ENCODE results near the gene SMU1.

Gene SMU1

DNA sequence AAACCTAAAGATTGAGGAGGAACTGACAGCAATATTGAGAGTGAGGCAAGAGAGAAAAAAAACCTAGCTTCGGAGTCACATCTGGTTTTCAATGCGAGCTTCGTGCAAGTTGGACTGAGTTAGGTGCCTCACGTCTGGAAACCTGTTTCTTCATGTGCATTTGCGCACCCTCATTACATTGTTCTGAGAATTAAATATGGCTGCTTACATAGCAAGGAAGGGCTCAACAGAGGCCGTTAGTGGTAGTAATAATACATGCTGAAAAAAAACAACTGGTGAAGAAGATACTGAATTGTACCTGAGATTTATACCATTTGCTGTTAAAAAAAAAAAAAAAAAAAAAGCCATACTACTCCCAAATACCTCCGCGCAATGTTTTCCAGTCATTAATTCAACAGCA is 32.8 kb downstream of the SMU1 start:
- DNase-seq = no peak

DNA sequence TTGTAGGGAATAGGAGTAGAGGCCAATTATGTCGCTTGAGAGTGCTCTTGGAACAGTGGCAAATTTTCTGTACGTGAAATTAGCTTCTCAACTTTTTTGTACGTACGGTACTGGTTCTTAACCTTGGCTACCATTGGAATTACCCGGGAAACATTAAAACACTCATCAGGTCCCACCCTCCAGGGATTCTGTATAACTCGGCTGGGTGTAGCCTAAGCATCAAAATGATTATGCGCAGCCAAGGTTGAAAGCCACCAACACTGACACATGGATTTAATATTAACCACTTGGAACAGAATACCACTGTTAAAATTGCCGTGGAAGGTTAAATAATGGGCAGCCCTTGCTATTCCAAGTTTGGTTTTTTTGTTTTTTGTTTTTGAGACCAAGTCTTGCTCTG is 34.0 kb downstream of the SMU1 start:
- no peak for DNase-seq

GRCh38 chr9:33041432-33042188 is 34.9 kb downstream of the SMU1 start:
- DNase-seq = no peak

DNA sequence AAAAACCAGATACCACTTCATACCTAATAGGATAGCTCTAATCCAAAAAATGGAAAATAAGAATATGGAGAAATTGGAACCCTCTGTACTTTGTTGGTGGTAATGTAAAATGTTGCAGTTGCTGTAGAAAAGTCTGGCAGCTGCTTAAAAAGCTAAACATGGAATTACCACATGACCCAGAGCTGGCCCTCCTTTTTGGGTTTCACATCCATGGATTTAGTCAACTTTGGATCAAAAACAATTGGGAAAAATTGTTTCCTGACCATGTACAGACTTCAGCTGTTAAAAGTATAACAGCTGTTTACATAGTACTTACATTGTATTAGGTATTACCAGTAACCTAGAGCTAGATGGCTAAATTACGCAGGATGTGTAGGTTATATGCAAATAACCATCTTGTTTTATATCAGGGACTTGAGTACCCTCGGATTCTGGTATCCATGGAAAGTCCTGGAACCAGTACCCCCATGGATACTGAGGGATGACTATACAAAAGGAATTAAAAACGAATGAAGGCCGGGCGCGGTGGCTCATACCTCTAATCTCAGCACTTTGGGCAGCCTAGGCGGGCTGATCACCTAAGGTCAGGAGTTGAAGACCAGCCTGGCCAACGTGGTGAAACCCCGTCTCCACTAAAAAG is 35.6 kb downstream of the SMU1 start:
- no peak for DNase-seq

DNA sequence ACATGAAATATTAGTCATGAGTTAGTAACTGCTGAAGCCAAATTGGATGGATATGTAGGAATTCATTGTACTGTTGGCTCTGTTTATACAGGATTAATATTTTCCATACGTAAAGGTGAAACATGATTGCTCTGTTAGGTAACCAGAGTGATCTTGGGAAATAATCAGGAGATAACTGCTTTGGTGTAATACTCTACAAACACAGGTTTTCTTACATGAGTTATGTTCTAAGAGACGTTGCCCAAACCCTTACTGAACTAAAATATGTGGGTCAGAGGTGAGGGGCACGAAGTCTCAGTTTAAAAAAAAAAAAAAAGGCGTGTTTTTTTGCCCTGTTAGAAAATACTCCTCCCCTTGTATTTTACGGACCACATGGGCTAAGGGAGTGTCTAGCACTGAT is 43.6 kb downstream of the SMU1 start:
- no peak for DNase-seq

DNA sequence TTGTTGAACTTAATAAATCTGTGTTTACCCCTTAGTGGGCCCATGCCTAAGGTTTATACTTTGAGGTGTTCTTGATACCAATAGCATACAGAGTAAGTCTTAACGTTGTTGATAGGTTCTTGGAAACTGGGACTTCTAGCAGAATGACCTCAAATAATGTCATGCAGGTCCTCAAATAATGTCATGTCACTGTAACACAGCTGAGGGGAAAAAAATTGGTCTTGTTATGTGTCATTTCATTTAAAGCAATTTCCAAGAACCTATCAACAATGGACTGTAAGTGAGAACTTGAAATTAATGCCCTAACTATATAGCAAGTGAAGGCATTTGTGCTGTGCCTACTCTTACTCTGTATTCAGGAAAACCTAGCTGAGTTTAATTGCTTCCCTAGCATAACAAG is 44.2 kb downstream of the SMU1 start:
- no peak for DNase-seq

- DNase-seq = no peak
Measured at GRCh38 chr9:33030285-33030684, 46.2 kb downstream of the SMU1 start.

DNA sequence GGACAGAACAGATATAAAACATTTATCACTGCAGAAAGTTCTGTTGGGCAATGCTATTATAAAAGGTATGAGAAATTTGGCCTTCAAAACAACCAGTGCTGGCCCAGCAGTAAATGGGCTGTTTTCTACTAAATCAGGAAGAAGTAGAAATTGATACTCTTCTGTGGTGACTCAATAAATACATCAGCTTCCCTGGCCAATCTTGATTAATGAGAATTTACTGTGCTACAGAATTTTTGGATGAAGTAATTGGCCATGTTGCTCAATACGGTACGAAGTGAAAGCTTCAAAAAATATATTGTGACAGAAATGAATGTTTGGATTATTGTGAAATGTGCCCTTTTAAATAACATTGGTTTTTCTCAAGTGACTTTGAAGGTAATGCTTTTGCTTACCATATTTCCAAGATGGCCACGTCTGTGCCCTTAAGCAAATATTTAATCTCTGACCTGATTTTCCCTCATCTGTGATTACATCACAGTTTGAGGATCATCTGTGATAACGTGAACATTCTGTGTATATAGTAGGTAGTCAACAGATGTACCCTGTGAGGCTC is 47.2 kb downstream of the SMU1 start:
- no peak for DNase-seq

GRCh38 chr9:33025572-33026342 is 50.7 kb downstream of the SMU1 start:
- peak; percentile 85 for DNase-seq

GRCh38 chr9:33024966-33025571 is 51.4 kb downstream of the SMU1 start, which contains the start of gene DNAJA1:
Gene DNAJA1 (plus strand): TSS chr9:33025273. CDS start chr9:33026485, 1,212 bp downstream.
- DNase-seq = peak; percentile 92

DNA sequence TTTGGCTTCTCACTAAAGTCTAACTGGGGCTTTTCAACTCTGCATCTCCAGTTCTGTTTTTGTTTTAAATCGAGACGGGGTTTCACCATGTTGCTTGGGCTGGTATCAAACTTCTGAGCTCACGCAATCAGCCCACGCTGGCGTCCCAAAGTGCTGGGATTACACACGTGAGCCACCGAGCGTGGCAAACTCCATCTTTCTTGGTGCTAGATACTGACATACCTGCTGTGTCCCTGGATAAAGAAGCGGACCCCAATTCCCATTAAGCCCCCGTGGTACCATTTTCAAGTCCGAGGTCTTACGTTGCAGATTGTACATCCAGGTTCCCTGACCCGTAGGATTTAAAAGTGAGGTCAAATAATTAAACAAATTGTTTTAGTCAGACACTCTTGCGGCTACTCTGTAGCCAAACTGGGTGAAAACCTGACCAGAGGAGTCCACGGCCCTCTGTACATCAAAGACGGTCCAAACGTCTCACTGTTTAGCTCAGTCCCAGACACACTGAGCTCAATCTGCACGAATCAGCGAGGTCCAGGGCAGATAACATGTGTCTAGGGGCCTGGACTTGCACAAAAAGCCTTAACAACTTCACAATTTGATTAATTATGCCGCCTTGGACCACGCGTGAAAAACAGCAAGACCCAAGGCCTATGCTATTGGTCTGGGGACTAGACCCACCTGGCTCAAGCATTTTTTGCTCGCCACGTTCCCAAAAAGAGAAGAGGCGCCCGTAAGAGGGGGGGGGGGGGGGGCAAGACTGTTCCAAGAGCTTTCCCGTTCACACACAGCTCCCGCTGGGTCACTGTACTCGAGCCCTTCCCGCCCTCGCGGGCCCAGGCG is 52.1 kb downstream of the SMU1 start:
- DNase-seq = peak; percentile 54

- DNase-seq = no peak
Measured at GRCh38 chr9:33023661-33024060, 52.8 kb downstream of the SMU1 start.

DNA sequence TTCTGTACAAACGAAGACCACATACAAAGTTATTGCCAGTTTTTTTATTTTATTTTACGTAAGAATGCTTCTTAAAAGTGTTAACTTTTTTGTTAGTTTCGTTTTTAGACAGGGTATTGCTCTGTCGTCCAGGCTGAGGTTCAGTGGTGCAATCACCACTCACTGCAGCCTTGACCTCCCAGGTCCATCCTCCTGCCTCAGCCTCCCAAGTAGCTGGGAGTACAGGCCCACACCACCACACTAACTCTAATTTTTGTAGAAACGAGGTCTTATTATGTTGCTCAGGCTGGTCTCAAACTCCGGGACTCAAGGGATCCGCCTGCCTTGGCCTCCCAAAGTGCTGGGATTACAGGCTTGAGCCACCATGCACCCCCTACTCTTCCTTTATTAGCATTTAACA is 53.7 kb downstream of the SMU1 start:
- DNase-seq = no peak

DNA sequence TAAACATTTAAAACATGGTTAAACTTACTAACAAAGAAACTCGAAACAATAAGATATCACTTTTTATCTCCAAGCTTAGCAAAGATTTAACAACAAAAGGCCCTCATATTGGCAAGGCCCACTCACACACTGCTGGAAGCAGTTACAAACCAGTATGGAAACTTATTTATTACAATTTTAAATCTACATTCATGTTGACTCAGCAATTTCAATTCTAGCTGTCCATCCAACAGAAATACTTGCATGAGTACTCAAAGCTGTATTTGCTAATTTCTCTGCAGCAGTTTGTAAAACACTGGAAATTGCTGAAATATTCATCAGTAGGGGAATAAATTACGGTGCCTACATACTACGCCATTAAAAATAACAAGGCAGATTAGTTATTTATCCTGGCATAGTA is 54.2 kb downstream of the SMU1 start:
- no peak for DNase-seq

DNA sequence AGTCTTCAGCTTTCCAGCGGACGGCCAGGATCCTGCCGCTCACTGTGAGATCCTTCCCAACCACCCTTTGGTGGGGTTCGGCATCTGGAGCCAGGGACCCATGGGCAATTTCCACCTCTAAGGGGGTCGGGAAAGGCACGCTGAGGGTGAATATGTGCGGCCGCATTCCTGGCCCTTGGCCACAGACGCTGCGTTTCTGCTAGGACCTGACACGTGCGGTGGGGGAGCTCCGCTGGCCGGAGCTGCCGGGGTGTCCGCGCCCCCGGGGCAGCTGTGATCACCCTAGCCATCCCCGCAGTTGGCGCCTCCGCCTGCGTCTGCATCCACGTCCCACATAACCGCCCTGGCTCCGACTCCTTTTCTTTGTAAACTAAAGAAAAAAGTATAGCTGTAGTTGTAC is 56.7 kb downstream of the SMU1 start:
- DNase-seq = no peak

DNA sequence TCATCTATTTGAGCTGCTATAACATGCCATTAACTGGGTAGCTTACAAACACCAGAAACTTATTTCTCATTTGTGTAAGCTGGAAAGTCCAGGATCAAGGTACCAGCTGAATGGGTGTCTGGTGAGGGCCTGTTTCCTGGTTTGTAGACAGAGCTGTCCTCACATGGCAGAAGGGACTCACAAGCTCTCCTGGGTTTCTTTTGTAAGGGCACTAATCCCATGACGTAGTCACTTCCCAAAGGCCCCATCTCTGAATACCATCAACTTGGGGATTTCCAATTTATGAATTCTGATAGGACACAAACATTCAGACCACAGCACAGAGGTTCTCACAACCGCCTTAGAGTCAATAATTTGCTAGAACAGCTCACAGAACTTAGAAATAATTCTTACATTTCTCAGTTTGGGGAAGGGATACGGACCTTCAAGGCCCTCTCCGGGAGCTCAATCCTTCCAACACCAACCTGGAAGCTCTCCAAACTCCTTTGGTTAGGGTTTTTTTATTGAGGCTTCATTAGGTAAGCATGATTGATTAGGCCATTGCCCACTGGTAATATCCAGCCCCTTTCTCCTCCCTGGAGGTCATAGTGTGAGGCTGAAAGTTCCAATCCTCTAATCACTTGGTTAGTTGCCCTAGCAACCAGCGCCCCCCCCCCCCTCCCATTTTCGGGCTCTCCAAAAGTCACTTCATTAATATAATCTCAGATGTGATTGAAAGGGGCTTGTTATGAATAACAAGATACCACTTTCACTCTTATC is 59.0 kb downstream of the SMU1 start:
- no peak for DNase-seq

- no peak for DNase-seq
Measured at GRCh38 chr9:33014665-33015014, 61.8 kb downstream of the SMU1 start.

GRCh38 chr9:33013962-33014664 is 62.4 kb downstream of the SMU1 start:
- DNase-seq = no peak

- no peak for DNase-seq
Measured at GRCh38 chr9:33012328-33013069, 64.0 kb downstream of the SMU1 start.

DNA sequence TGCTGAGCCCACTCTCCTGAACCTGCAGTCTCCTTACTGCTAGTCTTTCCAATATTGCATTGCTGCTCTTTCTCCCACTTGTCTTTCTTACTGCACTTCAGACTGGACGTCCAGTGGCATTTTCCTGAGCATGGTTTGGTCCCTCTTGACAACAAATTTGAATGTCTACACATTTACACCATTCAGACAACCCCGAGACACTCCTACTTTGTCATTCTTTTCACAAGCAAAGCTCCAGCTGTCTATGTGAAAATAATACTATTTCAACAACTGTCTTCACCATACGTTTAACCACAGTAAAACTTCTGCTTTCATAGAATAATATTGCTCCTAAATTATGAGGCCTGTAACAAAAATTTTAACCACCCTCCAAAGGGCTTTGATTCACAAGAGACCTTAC is 64.6 kb downstream of the SMU1 start:
- DNase-seq = no peak

Data from stimulated activated naive CD4-positive, alpha-beta T cell treated with Interleukin-2 at 50 U/mL for 16 hours (primary cell).